Mucosa of stomach (tissue), 1 donor: ENCODE measurements around the gene YARS1.

ENCODE experiments used
- H3K27me3 ChIP-seq: one replicate; pipeline ENCODE4 v1.7.0; 2013; ENCODE audit warnings: mild to moderate bottlenecking, low read length; ENCODE audit not compliant: control insufficient read depth, insufficient read depth
- H3K36me3 ChIP-seq: one replicate; pipeline ENCODE4 v1.7.0; 2013; ENCODE audit warnings: low read length; ENCODE audit not compliant: control insufficient read depth, insufficient read depth
- H3K4me1 ChIP-seq: one replicate; pipeline ENCODE4 v1.7.0; 2013; ENCODE audit warnings: mild to moderate bottlenecking, low read length; ENCODE audit not compliant: control insufficient read depth, insufficient read depth
- H3K4me3 ChIP-seq: one replicate; pipeline ENCODE4 v1.7.0; 2013; ENCODE audit warnings: low read length
- H3K9ac ChIP-seq: one replicate; pipeline ENCODE4 v1.7.0; 2013; ENCODE audit warnings: mild to moderate bottlenecking, low read length, moderate library complexity
- H3K9me3 ChIP-seq: one replicate; pipeline ENCODE4 v1.7.0; 2013; ENCODE audit warnings: mild to moderate bottlenecking, low read length, moderate library complexity; ENCODE audit not compliant: control insufficient read depth
- donor health status: Pancreatic carcinoma.

The YARS1 gene

DNA sequence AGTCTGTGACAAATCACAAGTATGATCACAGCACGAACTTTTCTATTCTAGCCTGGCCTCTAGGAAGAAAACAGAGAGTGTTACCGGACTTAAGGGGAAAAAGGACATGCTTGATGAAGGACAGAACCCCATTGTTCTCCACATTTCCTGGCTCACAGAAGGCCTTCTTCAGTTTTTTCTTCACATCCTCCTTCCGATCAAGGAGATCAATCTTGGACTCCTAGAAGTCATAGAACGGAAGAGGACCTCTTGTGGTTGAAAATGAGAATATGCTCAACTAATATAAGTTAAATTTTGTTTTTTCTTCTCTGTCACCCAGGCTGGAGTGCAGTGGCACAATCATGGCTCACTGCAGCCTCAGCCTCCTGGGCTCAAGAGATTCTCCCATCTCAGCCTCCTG lies 30.3 kb downstream of the YARS1 start:
- Histone ChIP-seq H3K27me3 (no peaks in the 10 kb centered on the region), H3K4me1 (peaks cover 6% of the 10 kb centered on the region), H3K9me3 (no peaks in the 10 kb centered on the region), H3K9ac (no peak overlapping the region), H3K4me3 (no peak overlapping the region), H3K36me3 (peaks cover 3% of the 10 kb centered on the region)

DNA sequence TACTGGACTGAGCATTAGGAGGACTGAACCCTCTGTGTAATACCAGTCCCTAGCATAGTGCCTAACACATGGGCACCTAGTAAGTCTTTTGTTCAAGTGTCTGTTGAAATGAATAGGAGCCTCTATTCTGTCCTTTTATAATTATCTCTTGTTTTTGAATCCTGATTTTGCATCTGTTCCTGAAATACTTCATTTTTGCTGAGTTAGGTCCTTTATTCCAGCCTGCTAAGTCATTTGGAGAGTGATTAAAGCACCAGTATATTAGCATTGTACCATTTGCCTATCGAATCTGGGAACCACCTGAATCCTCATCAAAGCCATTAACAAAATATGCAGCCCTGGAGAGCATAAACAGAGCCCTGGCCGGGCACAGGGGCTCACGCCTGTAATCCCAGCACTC lies 32.3 kb downstream of the YARS1 start:
- H3K9me3 ChIP-seq = no peaks in the 10 kb centered on the region
- peaks cover 3% of the 10 kb centered on the region for H3K4me1 ChIP-seq
- H3K4me3 ChIP-seq = no peak overlapping the region
- H3K9ac ChIP-seq = no peak overlapping the region
- peaks cover 12% of the 10 kb centered on the region for H3K36me3 ChIP-seq
- H3K27me3 ChIP-seq = no peaks in the 10 kb centered on the region

DNA sequence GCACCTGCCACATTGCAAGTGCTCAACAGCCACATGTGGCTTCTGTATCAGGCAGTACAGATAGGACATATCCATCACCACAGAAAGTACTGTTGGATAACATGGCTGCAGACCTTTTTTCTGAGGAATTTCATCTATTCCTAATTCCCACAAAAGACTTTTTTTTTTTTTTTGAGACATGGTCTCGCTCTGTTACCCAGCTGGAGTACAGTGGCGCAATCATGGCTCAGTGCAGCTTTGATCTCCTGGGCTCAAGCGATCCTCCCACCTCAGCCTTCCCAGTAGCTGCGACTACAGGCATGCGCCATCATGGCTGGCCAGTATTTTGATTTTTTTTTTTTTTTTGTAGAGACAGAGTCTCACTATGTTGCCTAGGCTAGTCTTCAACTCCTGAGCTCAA lies 33.3 kb downstream of the YARS1 start:
- peaks cover 11% of the 10 kb centered on the region for H3K36me3 ChIP-seq

DNA sequence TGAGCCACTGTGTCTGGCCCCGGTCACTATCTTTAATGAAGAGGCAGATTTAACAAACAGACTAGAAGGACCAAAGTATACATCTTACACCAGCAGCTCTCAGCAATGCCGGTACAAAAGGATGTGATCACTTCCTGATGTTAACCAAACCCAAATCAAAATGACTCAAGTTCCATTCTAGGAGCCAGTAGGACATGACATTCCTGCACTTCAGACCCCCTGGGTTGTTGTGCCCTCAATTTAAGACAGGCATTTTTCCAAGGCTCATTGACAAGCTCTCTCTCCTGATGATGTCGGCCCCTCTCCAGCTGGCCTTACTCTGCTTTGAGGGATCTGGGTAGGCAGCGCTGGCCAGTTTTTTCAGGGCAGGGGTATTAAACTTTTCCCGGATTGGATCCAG lies 35.1 kb downstream of the YARS1 start:
- H3K27me3 ChIP-seq = no peaks in the 10 kb centered on the region
- H3K36me3 ChIP-seq = peaks cover 9% of the 10 kb centered on the region
- no peak overlapping the region for H3K4me3 ChIP-seq
- no peaks in the 10 kb centered on the region for H3K4me1 ChIP-seq
- H3K9me3 ChIP-seq = no peaks in the 10 kb centered on the region
- H3K9ac ChIP-seq = no peak overlapping the region

More for the DNA sequence above, 33.3 kb downstream of the YARS1 start:
- H3K9me3 ChIP-seq = no peaks in the 10 kb centered on the region
- no peaks in the 10 kb centered on the region for H3K27me3 ChIP-seq
- H3K9ac ChIP-seq = no peak overlapping the region
- no peak overlapping the region for H3K4me3 ChIP-seq
- H3K4me1 ChIP-seq = no peaks in the 10 kb centered on the region

DNA sequence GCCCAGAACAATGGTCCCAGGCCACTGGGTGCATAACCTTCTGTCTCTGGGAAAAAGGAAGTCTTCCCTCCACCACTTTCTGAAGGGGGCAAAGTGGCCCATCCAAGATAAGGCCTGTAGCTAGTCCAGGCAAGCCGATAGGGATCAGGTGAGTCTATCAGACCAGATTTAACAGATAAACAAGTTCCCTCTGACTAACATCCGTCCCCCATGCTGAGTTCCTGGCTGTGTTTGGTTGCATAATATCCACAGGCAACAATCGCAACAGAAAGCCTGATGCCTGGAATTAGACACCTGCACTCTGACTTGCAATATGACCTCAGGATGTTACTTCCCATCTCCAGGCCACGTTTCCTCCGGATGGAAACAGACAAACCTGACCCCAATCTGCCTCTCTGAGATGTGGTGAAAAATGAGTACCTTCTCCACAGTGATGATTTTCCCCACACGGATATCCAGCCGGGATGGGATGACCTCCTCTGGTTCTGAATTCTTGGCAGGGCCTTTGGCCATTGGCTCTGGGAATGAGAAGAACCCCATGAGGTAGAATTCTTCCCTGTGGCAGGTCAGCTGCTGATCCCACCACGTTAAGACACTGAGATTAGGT lies 36.4 kb downstream of the YARS1 start:
- no peaks in the 10 kb centered on the region for H3K27me3 ChIP-seq
- H3K4me3 ChIP-seq = no peak overlapping the region
- H3K4me1 ChIP-seq = peaks cover under 1% of the 10 kb centered on the region
- H3K9me3 ChIP-seq = no peaks in the 10 kb centered on the region
- H3K9ac ChIP-seq = no peak overlapping the region
- peaks cover 9% of the 10 kb centered on the region for H3K36me3 ChIP-seq

DNA sequence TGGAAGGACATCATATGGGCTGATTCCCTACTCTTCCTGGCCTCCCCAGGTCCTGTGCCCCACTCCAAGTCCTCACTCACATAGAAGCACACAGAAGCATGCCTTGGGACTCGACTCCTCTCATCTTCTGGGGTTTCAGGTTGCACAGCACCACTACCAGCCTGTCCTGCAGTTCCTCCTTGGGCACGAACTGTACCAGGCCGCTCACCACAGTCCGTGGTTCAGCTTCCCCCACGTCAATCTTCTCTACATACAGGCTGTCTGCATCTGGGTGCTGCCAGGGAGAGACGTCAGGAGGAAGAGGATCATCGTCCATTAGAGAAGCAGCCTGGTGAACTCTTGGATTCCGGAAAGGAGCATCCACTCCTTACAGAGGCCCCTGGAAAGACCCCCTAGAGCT lies 37.2 kb downstream of the YARS1 start:
- Histone ChIP-seq H3K9me3 (no peaks in the 10 kb centered on the region), H3K4me3 (no peak overlapping the region), H3K36me3 (peaks cover 17% of the 10 kb centered on the region), H3K27me3 (no peaks in the 10 kb centered on the region), H3K9ac (no peak overlapping the region), H3K4me1 (peaks cover 8% of the 10 kb centered on the region)

DNA sequence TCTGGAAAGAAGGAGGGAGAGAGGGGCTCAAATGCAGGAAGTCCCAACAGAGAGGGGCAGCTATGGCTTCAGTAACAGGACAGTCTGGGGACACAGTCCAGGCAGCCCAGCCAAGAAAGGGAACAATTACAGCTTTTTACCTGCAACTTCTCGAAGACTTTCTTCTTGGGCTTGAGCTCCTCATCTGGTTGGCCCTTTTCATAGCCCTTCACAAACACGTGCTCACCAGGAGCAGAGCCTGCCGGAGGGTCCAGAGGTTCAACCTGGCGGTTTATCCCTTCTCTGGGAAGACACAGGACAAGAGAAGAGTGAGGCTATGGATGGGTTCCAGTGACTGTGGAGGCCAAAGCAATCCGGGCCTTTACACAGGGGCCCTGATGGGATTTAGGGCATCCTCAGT lies 37.9 kb downstream of the YARS1 start:
- Histone ChIP-seq H3K9ac (no peak overlapping the region), H3K4me3 (no peak overlapping the region), H3K4me1 (peaks cover 11% of the 10 kb centered on the region), H3K36me3 (peaks cover 18% of the 10 kb centered on the region), H3K27me3 (no peaks in the 10 kb centered on the region), H3K9me3 (no peaks in the 10 kb centered on the region)

DNA sequence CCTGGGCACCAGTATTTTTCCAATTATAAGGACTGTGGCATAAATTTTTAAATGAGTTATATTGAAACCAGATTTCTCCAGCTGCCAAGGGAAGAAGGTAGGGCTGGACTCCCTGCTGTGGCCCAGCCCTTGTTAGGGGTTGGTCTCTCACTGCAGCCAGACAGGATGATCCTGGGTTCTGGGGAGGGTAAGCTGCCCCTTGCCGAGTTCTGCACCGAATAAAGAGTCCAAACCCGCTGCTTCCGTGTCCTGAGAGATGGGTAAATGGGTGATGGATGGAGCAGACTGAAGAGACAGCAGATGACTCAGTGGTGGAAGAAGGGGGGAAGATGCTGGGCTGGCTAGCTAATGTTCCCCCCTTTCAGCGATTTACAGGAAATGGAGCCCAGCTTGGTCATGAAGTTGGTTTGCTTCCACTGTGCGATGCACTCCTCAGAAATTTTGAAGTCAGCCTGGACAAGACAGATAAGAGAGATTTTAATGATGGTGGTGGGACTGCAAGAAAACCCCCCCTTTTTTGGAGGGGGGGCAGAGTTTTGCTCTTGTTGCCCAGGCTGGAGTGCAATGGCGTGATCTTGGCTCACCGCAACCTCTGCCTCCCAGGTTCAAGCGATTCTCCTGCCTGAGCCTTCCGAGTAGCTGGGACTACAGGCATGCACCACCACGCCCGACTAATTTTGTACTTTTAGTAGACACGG lies 41.4 kb downstream of the YARS1 start:
- no peak overlapping the region for H3K4me3 ChIP-seq
- H3K4me1 ChIP-seq = peaks cover 34% of the 10 kb centered on the region
- peak overlapping the region; percentile 23 for H3K9ac ChIP-seq
- H3K36me3 ChIP-seq = peaks cover 27% of the 10 kb centered on the region
- H3K27me3 ChIP-seq = no peaks in the 10 kb centered on the region
- no peaks in the 10 kb centered on the region for H3K9me3 ChIP-seq

DNA sequence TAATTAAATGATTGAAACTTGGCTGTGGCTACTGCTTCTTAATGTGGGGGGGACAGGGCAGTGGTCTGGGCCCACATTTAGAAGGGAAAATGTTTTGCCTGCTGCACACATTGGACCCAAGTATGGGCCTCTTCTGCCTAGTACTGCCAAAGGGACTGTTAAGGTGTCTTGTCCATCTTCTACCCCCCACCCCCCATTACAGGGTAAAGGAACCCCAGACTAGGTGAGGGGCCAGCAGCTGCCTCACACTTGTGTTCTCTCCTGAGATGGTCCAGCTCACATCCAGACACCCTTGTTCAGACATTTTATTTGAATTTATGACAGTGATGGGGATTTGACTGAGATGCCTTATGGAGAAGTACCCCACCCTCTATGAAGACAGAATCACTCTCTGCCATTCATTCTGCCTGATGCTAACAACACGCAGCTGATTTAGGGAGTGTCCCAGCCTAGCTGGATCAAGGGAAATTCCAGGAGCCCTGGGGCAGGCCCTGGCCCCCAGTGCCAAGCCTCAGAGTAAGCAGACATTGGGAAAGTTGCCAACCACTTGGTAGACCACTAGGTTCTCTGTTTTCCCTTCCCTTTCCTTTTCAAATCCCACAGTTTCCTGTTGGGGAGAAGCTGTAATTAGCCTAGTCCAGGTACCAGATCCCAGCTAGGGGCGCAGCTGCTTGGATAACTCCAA lies 42.1 kb downstream of the YARS1 start:
- peaks cover 34% of the 10 kb centered on the region for H3K4me1 ChIP-seq

DNA sequence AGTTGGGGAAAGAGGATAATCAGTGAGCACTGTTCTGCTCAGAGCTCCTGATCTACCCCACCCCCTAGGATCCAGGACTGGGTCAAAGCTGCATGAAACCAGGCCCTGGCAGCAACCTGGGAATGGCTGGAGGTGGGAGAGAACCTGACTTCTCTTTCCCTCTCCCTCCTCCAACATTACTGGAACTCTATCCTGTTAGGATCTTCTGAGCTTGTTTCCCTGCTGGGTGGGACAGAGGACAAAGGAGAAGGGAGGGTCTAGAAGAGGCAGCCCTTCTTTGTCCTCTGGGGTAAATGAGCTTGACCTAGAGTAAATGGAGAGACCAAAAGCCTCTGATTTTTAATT lies 42.7 kb downstream of the YARS1 start:
- Histone ChIP-seq H3K9ac (no peak overlapping the region), H3K27me3 (no peaks in the 10 kb centered on the region), H3K4me3 (no peak overlapping the region), H3K36me3 (peaks cover 28% of the 10 kb centered on the region), H3K9me3 (no peaks in the 10 kb centered on the region), H3K4me1 (peaks cover 34% of the 10 kb centered on the region)

More for the DNA sequence above, 42.1 kb downstream of the YARS1 start:
- H3K27me3 ChIP-seq = no peaks in the 10 kb centered on the region
- peak overlapping the region; percentile 23 for H3K9ac ChIP-seq
- no peaks in the 10 kb centered on the region for H3K9me3 ChIP-seq
- H3K4me3 ChIP-seq = no peak overlapping the region
- peaks cover 28% of the 10 kb centered on the region for H3K36me3 ChIP-seq

DNA sequence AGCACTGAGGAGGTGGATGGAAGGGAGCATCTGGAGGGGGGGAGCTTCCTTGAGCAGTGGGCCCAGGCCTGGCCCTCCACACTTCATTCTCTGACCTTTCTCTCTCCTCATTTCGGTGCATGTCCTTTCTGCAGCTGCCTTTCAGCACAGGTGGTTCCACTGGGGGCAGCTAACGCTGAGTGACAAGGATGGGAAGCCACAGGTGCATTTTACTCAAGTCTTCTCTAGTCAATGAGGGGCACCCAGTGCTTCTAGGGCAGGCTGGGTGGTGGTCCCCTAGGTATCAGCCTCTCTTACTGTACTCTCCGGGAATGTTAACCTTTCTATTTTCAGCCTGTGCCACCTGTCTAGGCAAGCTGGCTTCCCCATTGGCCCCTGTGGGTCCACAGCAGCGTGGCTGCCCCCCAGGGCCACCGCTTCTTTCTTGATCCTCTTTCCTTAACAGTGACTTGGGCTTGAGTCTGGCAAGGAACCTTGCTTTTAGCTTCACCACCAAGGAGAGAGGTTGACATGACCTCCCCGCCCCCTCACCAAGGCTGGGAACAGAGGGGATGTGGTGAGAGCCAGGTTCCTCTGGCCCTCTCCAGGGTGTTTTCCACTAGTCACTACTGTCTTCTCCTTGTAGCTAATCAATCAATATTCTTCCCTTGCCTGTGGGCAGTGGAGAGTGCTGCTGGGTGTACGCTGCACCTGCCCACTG lies 43.2 kb downstream of the YARS1 start:
- Histone ChIP-seq H3K4me1 (peaks cover 34% of the 10 kb centered on the region), H3K27me3 (no peaks in the 10 kb centered on the region), H3K4me3 (no peak overlapping the region), H3K9me3 (no peaks in the 10 kb centered on the region), H3K36me3 (peaks cover 28% of the 10 kb centered on the region), H3K9ac (peak overlapping the region; percentile 4)
